Renal cortex interstitium (tissue), 3 donors: ENCODE measurements around the gene ITGB4. TPM values are rescaled to one million over a fixed set of nuclear protein-coding genes. Genes with fewer than 3 reads are reported as not detected.

Source experiments
- polyA plus RNA-seq, 3 donors: library from polyadenylated mRNA; unstranded; fragments of 120-200 nt; gene quantifications; one replicate each; pipeline ENCODE4 v1.2.1, GENCODE V29; 2013; ENCODE audit not compliant: insufficient read length in 3 of 3

ITGB4 gene
- polyA plus RNA-seq, 3 donors, result 9.9 to 14.7 (median 11.1) TPM

Other genes with a start within 250 kb of the ITGB4 start
- gene CASKIN2, start 205.9 kb upstream of the ITGB4 start, polyA plus RNA-seq, result 10 to 100 TPM; 24.1 to 32.7 (median 28.3) TPM
- 10 to 100 TPM; 46.8 to 55.0 (median 47.2) TPM for gene TSEN54, start 204.9 kb upstream of the ITGB4 start, polyA plus RNA-seq
- gene LLGL2, start 195.8 kb upstream of the ITGB4 start, polyA plus RNA-seq, result 100 to 1,000 TPM in 1 of 3 donors, 10 to 100 TPM in 2; 45.9 to 103 (median 60.8) TPM
- 100 to 1,000 TPM; 123 to 286 (median 163) TPM for gene MYO15B, start 133.7 kb upstream of the ITGB4 start, polyA plus RNA-seq
- 10 to 100 TPM in 1 of 3 donors, 1 to 10 TPM in 2; 5.6 to 13.3 (median 5.7) TPM for gene SMIM5, start 88.0 kb upstream of the ITGB4 start, polyA plus RNA-seq
- gene RECQL5, start 54.3 kb upstream of the ITGB4 start, polyA plus RNA-seq, result 10 to 100 TPM; 34.6 to 52.3 (median 44.1) TPM
- gene SAP30BP, start 54.1 kb upstream of the ITGB4 start, polyA plus RNA-seq, result 10 to 100 TPM; 87.6 to 96.1 (median 94.4) TPM
- 10 to 100 TPM; 19.7 to 37.6 (median 32.9) TPM for gene GALK1, start 43.7 kb downstream of the ITGB4 start, polyA plus RNA-seq
- gene UNK, start 63.3 kb downstream of the ITGB4 start, polyA plus RNA-seq, result 10 to 100 TPM; 34.1 to 52.2 (median 42.4) TPM
- gene UNC13D, start 122.9 kb downstream of the ITGB4 start, polyA plus RNA-seq, result 1 to 10 TPM; 4.5 to 6.9 (median 5.5) TPM
- 100 to 1,000 TPM in 1 of 3 donors, 10 to 100 TPM in 2; 73.9 to 104 (median 86.0) TPM for gene WBP2, start 133.9 kb downstream of the ITGB4 start, polyA plus RNA-seq
- 1 to 10 TPM; 5.1 to 9.3 (median 9.3) TPM for gene TRIM47, start 157.1 kb downstream of the ITGB4 start, polyA plus RNA-seq
- gene TRIM65, start 175.5 kb downstream of the ITGB4 start, polyA plus RNA-seq, result 10 to 100 TPM; 11.2 to 18.4 (median 15.5) TPM
- gene MRPL38, start 183.4 kb downstream of the ITGB4 start, polyA plus RNA-seq, result 10 to 100 TPM; 68.1 to 97.2 (median 95.4) TPM
- gene FBF1, start 219.6 kb downstream of the ITGB4 start, polyA plus RNA-seq, result 10 to 100 TPM in 2 of 3 donors, 1 to 10 TPM in 1; 7.5 to 14.4 (median 12.4) TPM